Neural cell (in vitro differentiated cells): ENCODE data around the gene CABYR. TPM values are rescaled to one million over a fixed set of nuclear protein-coding genes. Genes with fewer than 3 reads are reported as not detected.

Experiments
- H2AFZ ChIP-seq: fragments of 200-600, 300-800 bp; sonication (generic), shearing (Covaris generic); 2 replicates; pipeline ENCODE4 v1.6.0; 2014; ENCODE audit warnings: low read depth, mild to moderate bottlenecking, antibody characterized with exemption, low read length, moderate library complexity
- H3F3A ChIP-seq: fragments of 200-600 bp; shearing (Covaris generic); 2 replicates; pipeline ENCODE4 v1.6.1; 2016; ENCODE audit warnings: mild to moderate bottlenecking, moderate library complexity, mixed read lengths, antibody characterized with exemption, low read length; ENCODE audit not compliant: insufficient read depth, poor library complexity, severe bottlenecking
- H3K27ac ChIP-seq: fragments of 200-600, 300-800 bp; sonication (generic), shearing (Covaris generic); 2 replicates; pipeline ENCODE4 v1.5.1; 2014; ENCODE audit warnings: mild to moderate bottlenecking, low read length, moderate library complexity
- H3K27me3 ChIP-seq: fragments of 300-800, 200-600 bp; sonication (generic), shearing (Covaris generic); 2 replicates; pipeline ENCODE4 v1.6.0; 2014; ENCODE audit warnings: mild to moderate bottlenecking, low read depth, low read length, moderate library complexity; ENCODE audit not compliant: insufficient read depth
- H3K36me3 ChIP-seq: fragments of 300-800, 200-600 bp; sonication (generic), shearing (Covaris generic); 2 replicates; pipeline ENCODE4 v1.5.1; 2014; ENCODE audit warnings: mild to moderate bottlenecking, antibody characterized with exemption, low read length, moderate library complexity; ENCODE audit not compliant: insufficient read depth
- H3K4me2 ChIP-seq: fragments of 300-800, 200-600 bp; sonication (generic), shearing (Covaris generic); 2 replicates; pipeline ENCODE4 v1.6.0; 2014; ENCODE audit warnings: mild to moderate bottlenecking, low read length
- H3K4me3 ChIP-seq: fragments of 300-800, 200-600 bp; sonication (generic), shearing (Covaris generic); 2 replicates; pipeline ENCODE4 v1.5.1; 2014; ENCODE audit warnings: mild to moderate bottlenecking, low read length, moderate library complexity
- H3K79me2 ChIP-seq: fragments of 200-600 bp; shearing (Covaris generic); replicated peaks from 2 replicates; pipeline ENCODE4 v1.6.0; 2014; ENCODE audit warnings: mild to moderate bottlenecking, low read length, moderate library complexity; ENCODE audit not compliant: insufficient read depth
- H3K9ac ChIP-seq: fragments of 300-800, 200-600 bp; sonication (generic), shearing (Covaris generic); 2 replicates; pipeline ENCODE4 v1.6.1; 2016; ENCODE audit warnings: mild to moderate bottlenecking, low read length, mixed read lengths
- H3K9me2 ChIP-seq: fragments of 200-600 bp; shearing (Covaris generic); 2 replicates; pipeline ENCODE4 v1.6.1; 2016; ENCODE audit warnings: mild to moderate bottlenecking, low read length, mixed read lengths; ENCODE audit not compliant: insufficient read depth
- H3K9me3 ChIP-seq: fragments of 200-600, 300-800 bp; sonication (generic), shearing (Covaris generic); 2 replicates; pipeline ENCODE4 v1.6.1; 2016; ENCODE audit warnings: mild to moderate bottlenecking, mixed run types, low read length, moderate library complexity, mixed read lengths
- H4K20me1 ChIP-seq: fragments of 200-600 bp; shearing (Covaris generic); 2 replicates; pipeline ENCODE4 v1.6.1; 2016; ENCODE audit warnings: mild to moderate bottlenecking, mixed run types; ENCODE audit not compliant: insufficient read depth
- CTCF ChIP-seq: fragments of 450-650 bp; IDR thresholded peaks from 2 replicates; pipeline ENCODE4 v1.5.1; 2014; ENCODE audit warnings: antibody characterized with exemption, mild to moderate bottlenecking, moderate library complexity; ENCODE audit not compliant: poor library complexity, severe bottlenecking
- EP300 ChIP-seq: fragments of 450-650 bp; conservative IDR thresholded peaks from 2 replicates; pipeline ENCODE4 v1.6.1; 2014; ENCODE audit warnings: antibody characterized with exemption, mild to moderate bottlenecking, moderate library complexity; ENCODE audit not compliant: poor library complexity, severe bottlenecking
- EZH2 ChIP-seq: fragments of 200-600, 300-800 bp; shearing (Covaris generic), sonication (generic); IDR thresholded peaks from 2 replicates; pipeline ENCODE4 v1.6.1; 2014; ENCODE audit warnings: antibody characterized with exemption, low read length, borderline replicate concordance, mild to moderate bottlenecking; ENCODE audit not compliant: insufficient read depth, poor library complexity, severe bottlenecking
- MXI1 ChIP-seq: fragments of 450-650 bp; conservative IDR thresholded peaks from 2 replicates; pipeline ENCODE4 v1.6.1; 2014; ENCODE audit warnings: antibody characterized with exemption, mild to moderate bottlenecking; ENCODE audit not compliant: poor library complexity, severe bottlenecking
- POLR2AphosphoS5 ChIP-seq: IDR thresholded peaks from 2 replicates; pipeline ENCODE4 v1.6.1; 2012
- RAD21 ChIP-seq: fragments of 450-650 bp; conservative IDR thresholded peaks from 2 replicates; pipeline ENCODE4 v1.6.1; 2014; ENCODE audit warnings: antibody characterized with exemption, mild to moderate bottlenecking, moderate library complexity
- REST ChIP-seq: IDR thresholded peaks from 2 replicates; pipeline ENCODE4 v1.6.1; 2012; ENCODE audit warnings: borderline replicate concordance
- SMC3 ChIP-seq: fragments of 450-650 bp; conservative IDR thresholded peaks from 2 replicates; pipeline ENCODE4 v1.6.1; 2014; ENCODE audit warnings: antibody characterized with exemption, mild to moderate bottlenecking, moderate library complexity; ENCODE audit not compliant: poor library complexity
- TAF1 ChIP-seq: IDR thresholded peaks from 2 replicates; pipeline ENCODE4 v1.6.1; 2012; ENCODE audit warnings: low read depth
- polyA plus RNA-seq: library from polyadenylated mRNA; depleted of rRNA; stranded (reverse); fragments of >200 nt; gene quantifications from 2 replicates; pipeline ENCODE4 v1.2.3, GENCODE V29; 2014

CABYR gene
- polyA plus RNA-seq, 1 donor from 2014 or later: 6.9 TPM

GRCh38 chr18:24188120-24188519 is 49.3 kb downstream of the CABYR start:
- Histone ChIP-seq H3K36me3 (no peaks in the 10 kb centered on the region), H3K79me2 (no peaks in the 10 kb centered on the region), H3K27ac (no peak overlapping the region), H4K20me1 (no peaks in the 10 kb centered on the region), H3K9ac (no peak overlapping the region), H3K4me3 (no peak overlapping the region), H3K9me2 (no peaks in the 10 kb centered on the region), H3K4me2 (no peak overlapping the region), H3F3A (no peaks in the 10 kb centered on the region), H3K27me3 (no peaks in the 10 kb centered on the region), H3K9me3 (no peaks in the 10 kb centered on the region), H2AFZ (no peak overlapping the region)
- TF ChIP-seq EZH2 (no peak), EP300 (no peak), POLR2AphosphoS5 (no peak), SMC3 (no peak), REST (no peak), MXI1 (no peak), RAD21 (no peak), CTCF (no peak), TAF1 (no peak)

GRCh38 chr18:24189007-24189528 is 50.2 kb downstream of the CABYR start:
- H3K79me2 ChIP-seq: no peaks in the 10 kb centered on the region
- no peaks in the 10 kb centered on the region for H4K20me1 ChIP-seq
- TF ChIP-seq EP300: no peak
- TF ChIP-seq CTCF: no peak
- TF ChIP-seq REST: no peak
- TF ChIP-seq TAF1: no peak
- TF ChIP-seq EZH2: no peak
- TF ChIP-seq RAD21: no peak
- no peak for TF ChIP-seq MXI1
- no peak for TF ChIP-seq SMC3
- no peak for TF ChIP-seq POLR2AphosphoS5
- no peaks in the 10 kb centered on the region for H3K36me3 ChIP-seq
- no peaks in the 10 kb centered on the region for H3F3A ChIP-seq
- H3K9me3 ChIP-seq: no peaks in the 10 kb centered on the region
- H3K27ac ChIP-seq: no peak overlapping the region
- no peaks in the 10 kb centered on the region for H3K9me2 ChIP-seq
- H2AFZ ChIP-seq: no peak overlapping the region
- no peak overlapping the region for H3K4me3 ChIP-seq
- H3K4me2 ChIP-seq: no peak overlapping the region
- H3K27me3 ChIP-seq: no peaks in the 10 kb centered on the region
- no peak overlapping the region for H3K9ac ChIP-seq
